Measurements from ENCODE around the gene RSPH10B.
"Not testable (repeated sequence)": the region's sequence is repeated elsewhere in the genome, so short reads cannot be mapped to it uniquely, and the experiment has no call there.

The RSPH10B gene

DNA sequence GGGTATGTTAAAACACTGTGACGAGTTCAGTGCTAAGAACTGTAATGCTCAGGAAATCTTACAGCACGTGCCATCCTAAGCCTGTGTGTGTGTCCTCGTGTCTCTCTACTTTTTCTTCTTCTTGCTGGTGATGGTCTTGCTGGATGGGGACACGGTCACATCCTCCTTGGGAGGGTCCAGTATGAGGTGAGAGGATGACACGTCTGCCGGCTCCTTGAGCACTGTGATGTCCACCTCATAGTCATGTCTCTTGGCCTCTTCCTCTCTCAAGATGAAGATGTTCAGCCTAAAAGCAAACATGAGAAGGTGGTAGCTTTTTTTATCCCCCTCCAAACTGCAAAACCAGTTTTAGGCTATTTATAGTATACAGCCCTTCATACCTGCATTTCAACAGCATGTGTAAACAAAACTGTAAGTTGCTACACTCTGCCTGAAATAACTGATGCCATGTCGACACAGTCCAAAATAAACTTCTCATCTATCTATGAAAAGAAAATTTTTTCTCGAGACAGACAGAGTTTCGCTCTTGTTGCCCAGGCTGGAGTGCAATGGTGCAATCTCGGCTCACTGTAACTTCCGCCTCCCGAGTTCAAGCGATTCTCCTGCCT is 44.1 kb downstream of the RSPH10B start:
- DNase-seq = not testable (repeated sequence)

DNA sequence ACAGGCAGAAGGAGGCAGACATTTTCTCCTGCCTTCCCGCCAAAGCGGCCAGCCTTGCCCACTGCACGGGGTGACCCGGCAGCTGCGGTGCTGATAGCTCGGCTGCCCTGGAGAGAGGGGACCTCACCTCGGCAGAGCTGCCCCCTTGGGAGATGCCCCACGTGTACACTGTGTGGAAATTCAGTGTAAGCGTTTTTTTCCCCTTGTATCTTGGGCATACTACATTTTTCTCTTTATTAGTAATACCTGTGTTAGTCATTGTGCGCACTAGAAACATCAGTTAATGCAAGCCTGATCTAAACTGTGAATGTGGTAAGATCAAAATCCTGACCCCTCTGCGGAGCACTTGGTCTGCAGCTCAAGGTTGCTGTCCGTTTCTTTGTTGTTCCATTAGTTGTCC is 45.9 kb downstream of the RSPH10B start:
- DNase-seq = not testable (repeated sequence)

DNA sequence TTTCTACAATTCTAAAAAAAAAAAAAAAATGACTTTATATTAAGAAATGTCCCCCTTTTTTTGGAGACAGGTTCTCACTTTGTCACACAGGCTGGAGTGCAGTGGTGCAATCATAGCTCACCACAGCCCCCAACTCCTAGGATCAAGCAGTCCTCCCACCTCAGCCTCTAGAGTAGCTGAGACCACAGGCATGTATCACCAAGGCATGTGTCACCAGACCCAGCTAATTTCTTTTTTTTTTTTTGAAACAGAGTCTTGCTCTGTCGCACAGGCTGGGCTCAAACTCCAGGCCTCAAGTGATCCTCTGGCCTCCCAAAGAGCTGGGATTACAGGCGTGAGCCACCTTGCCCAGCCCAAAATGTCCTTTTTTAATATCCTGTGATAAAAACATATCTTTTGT is 46.3 kb downstream of the RSPH10B start:
- DNase-seq = not testable (repeated sequence)

DNA sequence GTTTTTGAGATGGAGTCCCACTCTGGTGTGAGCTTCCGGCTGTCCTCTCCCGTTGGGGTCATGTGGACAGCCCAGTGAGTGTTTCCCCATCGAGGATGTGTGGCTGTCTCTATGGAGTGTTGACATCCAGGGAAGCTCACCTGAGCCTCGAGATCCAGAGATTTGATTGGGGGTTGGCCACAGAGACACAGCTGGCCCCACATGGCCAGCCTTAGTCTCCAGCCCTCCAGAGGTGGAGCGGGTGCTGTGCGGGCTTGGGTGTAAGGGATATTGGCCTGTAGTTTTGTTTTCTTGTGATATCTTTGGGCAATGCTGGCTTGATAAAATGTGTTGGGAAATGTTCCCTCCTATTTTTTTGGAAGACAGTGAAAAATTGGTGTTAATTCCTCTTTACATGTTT is 54.0 kb downstream of the RSPH10B start:
- not testable (repeated sequence) for DNase-seq

DNA sequence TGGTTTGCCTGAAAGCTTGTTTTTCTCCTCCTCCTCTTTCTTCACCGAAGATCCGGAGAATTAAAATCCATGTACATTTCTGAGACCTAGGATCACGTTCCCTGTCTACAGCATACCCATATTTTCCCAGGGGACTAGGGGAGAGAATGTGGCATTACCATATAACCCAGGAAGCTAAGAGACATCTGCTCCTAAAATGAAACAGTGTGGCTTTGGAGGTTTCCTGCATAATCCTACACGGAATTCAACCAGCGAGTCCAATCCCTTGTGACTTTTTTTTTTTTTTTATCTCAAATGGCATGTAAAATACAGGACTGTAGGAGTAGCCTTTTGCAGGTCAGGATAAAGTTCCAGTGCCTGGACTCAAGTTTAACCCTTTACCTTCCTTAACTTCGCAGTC is 61.7 kb downstream of the RSPH10B start:
- not testable (repeated sequence) for DNase-seq

DNA sequence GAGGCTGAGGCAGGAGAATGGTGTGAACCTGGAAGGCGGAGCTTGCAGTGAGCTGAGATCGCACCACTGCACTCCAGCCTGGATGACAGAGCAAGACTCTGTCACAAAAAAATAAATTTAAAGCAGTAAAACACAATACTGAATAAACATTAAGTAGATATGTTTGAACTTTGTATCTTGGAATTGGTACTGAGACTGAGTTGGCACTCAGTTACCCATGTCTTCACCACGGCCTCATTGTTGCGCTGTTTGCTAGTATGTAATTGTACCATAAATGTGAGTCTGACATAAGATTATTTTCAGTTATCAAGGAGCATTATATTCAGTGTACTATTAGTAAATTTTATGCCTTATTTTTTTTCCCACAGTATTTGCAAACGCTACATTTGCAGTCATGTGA is 65.8 kb downstream of the RSPH10B start:
- not testable (repeated sequence) for DNase-seq

DNA sequence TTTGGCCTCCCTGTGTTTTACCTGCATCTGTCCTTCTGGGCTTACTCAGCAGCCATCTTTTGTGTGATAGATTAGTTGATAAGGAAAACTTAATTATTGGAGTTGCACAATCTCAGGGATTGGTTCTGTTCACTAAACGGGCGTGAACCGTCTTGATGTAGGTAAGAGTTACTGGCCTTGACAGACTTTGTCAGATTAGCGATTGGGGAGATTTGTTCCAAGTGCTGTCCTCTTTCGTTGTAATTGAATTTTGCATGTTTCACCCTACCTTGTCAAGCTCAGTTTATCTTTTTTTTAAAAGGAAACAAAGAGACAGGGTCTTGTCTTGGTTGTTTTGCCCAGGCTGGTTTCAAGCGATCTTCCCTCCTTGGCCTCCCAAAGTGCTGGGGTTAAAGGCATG is 67.5 kb downstream of the RSPH10B start:
- DNase-seq = not testable (repeated sequence)

DNA sequence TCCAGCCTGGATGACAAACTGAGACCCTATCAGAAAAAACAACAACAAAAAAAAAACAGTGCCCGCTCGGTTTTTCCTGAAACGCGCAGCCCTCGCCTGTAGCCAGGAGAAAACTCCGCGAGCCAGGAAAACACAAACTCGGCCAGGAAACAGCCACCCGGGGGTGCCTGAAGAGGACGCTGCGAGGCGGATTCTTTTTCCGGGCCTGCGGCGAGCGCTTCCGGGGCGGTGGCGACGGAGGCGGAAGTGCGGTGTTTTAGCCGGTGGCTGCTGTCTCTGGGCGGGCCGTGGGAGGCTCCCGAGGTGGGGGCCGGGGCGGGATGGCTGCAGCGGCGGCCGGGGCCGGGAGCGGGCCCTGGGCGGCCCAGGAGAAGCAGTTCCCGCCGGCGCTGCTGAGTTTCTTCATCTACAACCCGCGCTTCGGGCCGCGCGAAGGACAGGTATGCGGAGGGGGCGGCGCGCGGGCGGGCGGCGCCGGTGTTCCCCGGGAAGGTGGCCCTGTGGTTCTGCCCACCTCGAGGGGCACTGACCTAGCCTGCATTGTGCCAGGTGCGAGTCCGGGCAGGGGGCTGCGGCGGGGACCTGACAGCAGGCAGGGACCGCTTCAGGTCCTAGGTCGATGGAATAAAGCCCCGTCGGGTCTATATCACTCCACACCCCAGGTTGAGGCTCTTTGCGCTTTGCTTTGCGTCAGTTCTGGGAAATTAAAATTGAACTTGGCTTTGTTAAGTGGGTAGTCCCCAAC is 71.8 kb downstream of the RSPH10B start, which contains the start of gene CCZ1:
Gene CCZ1, plus strand, starts transcription at position 254 of the 745 bp plus-strand sequence. Its CDS starts 67 bp downstream, at position 321.
- DNase-seq = peak in 10 of 14 donors; percentile 2 to 77 (median 22)

DNA sequence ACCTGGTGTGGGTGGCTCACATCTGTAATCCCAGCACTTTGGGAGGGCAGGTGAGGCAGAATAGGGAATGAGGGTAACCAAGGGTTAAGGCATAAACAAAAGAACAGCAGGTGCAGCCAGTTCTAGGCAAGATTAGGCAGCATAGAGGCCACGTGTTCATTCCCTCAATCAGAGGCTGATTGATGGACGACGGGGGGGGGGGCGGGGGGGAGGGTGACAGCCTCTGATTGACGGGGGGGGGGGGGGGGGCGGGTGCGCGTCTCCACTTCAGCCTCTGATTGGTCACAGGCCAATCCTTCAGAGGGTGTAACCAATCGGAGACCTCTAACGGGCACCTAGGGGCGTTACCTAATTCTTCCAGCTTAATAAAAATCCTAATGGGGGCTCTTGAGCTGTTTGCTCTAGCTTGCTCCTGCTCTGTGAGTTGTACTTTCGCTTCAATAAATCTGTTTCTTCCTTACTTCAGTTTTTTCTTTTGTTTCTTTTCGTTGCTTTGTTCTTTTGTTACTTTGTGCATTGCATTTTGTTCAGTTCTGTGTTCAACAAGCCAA is 73.0 kb downstream of the RSPH10B start:
- DNase-seq = peak in 3 of 14 donors; percentile 3 to 48 (median 27)

DNA sequence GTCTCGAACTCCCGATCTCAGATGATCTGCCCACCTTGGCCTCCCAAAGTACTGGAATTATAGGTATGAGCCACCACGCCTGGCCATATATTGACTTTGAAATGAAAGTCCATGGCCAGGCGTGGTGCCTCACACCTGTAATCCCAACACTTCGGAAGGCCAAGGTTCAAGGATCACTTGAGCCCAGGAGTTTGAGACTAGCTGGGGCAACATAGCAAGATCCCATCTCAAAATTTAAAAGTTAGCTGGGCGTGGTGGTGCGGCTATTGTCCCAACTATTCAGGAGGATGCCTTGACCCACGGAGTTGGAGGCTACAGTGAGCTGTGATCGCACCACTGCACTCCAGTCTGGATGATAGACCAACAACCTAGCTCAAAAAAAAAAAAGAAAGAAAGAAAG is 78.0 kb downstream of the RSPH10B start:
- DNase-seq = no peak

DNA sequence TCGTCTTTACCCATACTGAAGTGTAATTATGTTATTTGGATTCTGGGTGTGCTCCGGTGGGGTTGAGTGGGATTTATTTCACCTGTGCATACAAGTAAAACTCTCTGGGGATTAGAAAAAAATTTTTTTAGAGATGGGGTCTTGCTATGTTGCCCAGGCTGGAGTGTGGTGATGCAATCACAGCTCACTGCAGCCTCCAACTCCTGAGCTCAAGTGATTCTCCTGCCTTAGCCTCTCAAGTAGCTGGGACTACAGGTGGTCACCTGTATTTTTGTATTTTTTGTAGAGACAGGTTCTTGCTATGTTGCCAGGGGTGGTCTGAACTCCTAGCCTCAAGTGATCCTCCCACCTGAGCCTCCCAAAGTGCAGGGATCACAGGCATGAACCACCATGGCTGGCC is 80.2 kb downstream of the RSPH10B start:
- DNase-seq = not testable (repeated sequence)

DNA sequence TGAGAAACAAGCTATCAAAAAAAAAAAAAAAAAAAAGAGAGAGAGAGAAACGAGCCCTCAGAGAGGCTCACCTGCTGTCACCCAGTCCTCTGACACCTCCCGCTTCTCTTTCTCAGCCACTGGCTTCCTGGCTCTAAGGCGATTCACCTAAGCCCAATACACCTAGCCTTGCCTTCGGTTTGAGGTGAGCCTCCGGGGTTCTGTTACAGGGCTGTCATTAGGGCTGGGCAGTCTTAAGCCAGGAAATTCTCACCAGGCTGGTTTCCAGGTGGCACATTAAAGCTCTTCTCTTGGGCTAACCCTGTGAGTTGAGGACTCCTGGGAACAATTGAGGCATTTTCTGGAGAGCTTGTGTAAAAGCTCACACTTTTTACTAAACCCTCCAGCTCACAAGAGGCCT is 82.5 kb downstream of the RSPH10B start:
- DNase-seq = not testable (repeated sequence)

DNA sequence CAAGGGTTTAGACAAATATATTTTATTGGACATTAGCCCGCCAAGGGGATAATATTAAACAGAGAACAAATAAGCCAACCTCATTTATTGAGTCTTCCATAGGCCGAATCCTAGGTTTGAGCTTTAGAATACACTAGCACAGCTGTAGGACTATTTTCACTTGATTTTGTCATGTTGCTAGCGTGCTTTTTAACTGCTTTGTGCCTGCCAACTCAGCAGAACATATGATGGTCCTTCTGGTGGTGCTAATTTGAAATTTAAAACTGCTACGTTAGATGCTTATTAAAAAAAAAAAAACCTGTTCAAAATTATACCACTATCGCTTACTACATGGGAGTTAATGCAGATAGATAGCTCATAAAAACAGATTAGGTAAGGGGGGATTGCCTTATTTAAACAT is 86.1 kb downstream of the RSPH10B start:
- DNase-seq = not testable (repeated sequence)

DNA sequence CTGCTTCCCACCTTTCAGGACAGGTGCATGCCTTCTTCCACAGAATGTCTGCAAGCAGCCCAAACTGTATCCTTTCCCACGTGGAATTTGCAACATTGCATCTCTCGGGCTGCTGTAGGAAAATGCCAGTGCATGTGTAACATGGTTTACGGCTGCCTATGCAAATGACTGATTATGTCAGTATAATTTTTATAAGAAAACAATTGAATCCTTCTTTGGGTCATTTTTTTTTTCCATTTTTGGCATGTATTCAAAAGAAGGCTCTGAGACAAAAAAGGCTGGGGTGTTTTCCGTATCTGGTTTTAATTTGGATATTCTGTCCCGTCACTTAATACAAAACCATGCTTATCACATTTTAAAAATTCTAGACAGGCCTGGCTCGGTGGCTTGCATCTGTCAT is 90.4 kb downstream of the RSPH10B start:
- DNase-seq = peak in 1 of 14 donors; percentile 7

DNA sequence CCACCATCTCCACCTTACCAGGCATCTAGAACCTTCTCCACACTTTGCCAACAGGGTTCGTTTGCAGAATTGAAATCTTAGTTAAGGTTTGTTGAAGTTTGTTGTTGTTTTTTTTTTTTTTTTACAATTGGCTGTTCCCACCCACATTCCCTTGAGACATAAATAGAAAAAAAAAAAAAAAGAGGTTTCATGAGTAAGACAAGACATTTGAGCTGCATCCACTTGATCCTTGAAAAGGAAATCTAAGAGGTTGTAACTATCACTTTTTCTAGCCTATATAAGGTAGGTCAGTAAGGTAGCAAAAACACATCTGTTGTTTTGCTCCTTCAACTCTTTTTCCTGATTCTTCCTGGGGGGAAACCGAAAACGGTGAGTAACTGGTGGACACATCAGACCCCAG is 90.9 kb downstream of the RSPH10B start:
- DNase-seq = not testable (repeated sequence)

All from C1 segment of cervical spinal cord (tissue), 14 donors.